Loucy (cell line): Measurements from ENCODE around the gene CREB3L4.

Source experiments
- CTCF ChIP-seq: fragments of 200-600 bp; sonication (generic); conservative IDR thresholded peaks from 2 replicates; pipeline ENCODE4 v1.5.1; 2014; ENCODE audit warnings: mild to moderate bottlenecking, antibody characterized with exemption, low read length
- EZH2phosphoT487 ChIP-seq: fragments of 200-600 bp; IDR thresholded peaks from 2 replicates; pipeline ENCODE4 v1.6.1; 2018; ENCODE audit warnings: antibody characterized with exemption, mild to moderate bottlenecking, moderate library complexity, borderline replicate concordance

DNA sequence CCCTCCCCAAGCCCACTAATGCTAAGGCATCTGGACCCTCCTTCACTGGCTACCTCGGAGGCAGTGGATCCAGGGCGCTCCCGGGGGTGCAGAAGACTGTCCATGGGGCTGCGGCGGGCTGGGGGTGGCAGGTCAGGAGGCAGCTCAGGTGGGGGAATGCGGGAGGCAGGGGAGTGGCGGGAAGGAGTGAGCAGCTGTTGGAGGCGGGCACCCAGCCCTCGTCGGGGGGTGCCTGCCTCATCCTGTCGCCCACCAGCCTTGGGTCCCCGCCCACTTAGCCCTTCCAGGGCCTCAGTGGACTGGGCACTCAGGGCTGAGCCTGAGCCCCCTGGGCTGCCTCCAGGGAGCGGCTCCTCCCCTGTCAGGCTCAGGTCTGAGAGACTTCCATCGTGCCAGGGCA, 34.3 kb upstream of the CREB3L4 start:
- no peak for TF ChIP-seq CTCF
- TF ChIP-seq EZH2phosphoT487, result no peak
